Epithelial cell of esophagus (primary cell): ENCODE measurements around the gene AP3B1.

ENCODE experiments used
- DNase-seq: peaks from one replicate; pipeline ENCODE4 v3.0.0; 2010; ENCODE audit warnings: low read depth
- H3K4me3 ChIP-seq: 2 replicates; pipeline ENCODE4 v1.5.1; 2011; ENCODE audit warnings: mild to moderate bottlenecking, low read length, control low read depth
- CTCF ChIP-seq: IDR thresholded peaks from 2 replicates; pipeline ENCODE4 v1.5.1; 2011; ENCODE audit warnings: low read depth, mild to moderate bottlenecking, low read length, control low read depth, inconsistent platforms; ENCODE audit not compliant: insufficient read depth; ENCODE audit errors: missing control alignments

AP3B1 gene

DNA sequence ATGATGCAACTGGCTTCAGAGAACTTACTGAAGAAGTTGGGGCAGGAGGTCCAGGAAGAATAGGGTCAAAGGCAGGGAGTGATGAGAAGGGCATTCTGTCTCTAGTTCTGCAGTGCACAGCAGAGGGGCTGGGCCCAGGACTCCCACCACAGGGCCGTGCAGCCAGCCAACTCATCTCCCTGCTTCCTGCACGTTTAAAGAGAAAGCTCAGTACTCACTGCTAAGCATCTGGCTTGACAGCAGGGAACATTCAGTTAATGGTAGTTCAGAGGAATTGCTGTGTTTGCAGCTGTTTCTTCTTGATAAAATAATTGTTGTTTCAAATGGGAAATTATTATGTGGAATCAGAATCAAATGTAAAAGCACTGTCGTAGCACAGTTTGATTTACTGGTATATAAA, 40.3 kb upstream of the AP3B1 start:
- DNase-seq: no peak
- H3K4me3 ChIP-seq: no peak overlapping the region
- no peak for TF ChIP-seq CTCF

- DNase-seq: no peak
- no peak for TF ChIP-seq CTCF
- H3K4me3 ChIP-seq: no peak overlapping the region
Measured at GRCh38 chr5:78331523-78332080, 37.1 kb upstream of the AP3B1 start.

DNA sequence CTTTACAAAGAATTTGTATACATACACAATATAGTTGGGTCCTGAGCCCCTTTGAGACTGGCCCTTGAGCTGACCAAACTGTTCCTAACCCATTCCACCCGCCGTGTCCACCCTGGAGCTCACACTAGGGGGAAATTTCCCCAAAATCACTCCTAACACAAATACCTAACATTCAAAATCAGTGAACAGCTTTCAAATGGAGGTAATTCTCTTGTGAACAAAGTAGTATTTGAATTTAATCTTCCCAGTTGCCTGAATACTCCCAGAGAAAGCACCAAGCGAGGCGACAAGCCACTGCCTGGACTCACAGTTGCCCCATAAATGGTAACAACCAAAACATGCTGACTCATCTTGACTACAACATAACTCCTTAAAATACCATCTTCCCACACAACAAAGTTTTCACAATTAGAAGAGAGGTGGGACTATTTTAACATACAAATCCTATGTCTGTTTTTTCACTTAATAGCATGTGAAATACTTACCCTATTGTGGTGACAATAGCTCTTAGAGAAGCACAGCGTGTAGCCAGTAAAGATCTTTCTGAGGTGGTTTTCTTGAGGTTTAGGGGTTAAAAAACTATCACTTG, 34.2 kb upstream of the AP3B1 start:
- peak; percentile 43 for DNase-seq
- no peak overlapping the region for H3K4me3 ChIP-seq
- no peak for TF ChIP-seq CTCF

- H3K4me3 ChIP-seq: no peak overlapping the region
- TF ChIP-seq CTCF: no peak
- DNase-seq: peak; percentile 92
Measured at GRCh38 chr5:78327761-78328510, 33.4 kb upstream of the AP3B1 start.

DNA sequence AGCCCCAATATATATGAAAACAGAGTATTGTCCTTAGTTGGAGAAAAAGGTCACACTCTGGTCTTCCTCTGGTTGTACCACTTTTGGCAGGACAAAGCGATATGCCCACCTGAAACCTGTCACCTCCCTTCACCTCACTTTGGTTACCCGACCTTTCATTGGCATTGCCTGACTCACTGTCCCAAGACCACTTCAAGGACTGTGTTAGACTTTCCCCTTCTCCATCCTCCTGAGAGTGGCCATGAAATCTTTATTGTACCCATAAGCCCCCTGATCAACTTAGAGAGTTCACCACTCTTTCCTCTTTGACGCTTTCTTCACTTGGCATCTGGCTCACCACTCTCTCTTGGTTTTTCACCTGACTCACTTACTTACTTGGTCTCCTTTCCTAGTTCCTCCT, 32.4 kb upstream of the AP3B1 start:
- no peak for TF ChIP-seq CTCF
- no peak for DNase-seq
- H3K4me3 ChIP-seq: no peak overlapping the region

- no peak for DNase-seq
- no peak for TF ChIP-seq CTCF
Measured at GRCh38 chr5:78323241-78323640, 28.7 kb upstream of the AP3B1 start.

More at GRCh38 chr5:78323241-78323640, 28.7 kb upstream of the AP3B1 start:
- no peak overlapping the region for H3K4me3 ChIP-seq
